GM12878 (cell line): ENCODE data around the gene CYBC1. TPM values are rescaled to one million over a fixed set of nuclear protein-coding genes. Genes with fewer than 3 reads are reported as not detected.

Source experiments
- ATAC-seq: fragments of 200-7000 bp; cut with Tn5 transposase; 3 replicates; pipeline ENCODE4 v1.9.1; 2020; ENCODE audit warnings: mild to moderate bottlenecking, moderate library complexity
- BruUV-seq: library from RNA; stranded (reverse); fragments of 400-500 nt; replicated peaks from 2 replicates; lab custom pipeline; 2021; lab: Mats Ljungman, UMichigan
- CTCF ChIA-PET: fragments of 300-600 bp; sonication (Branson Sonifier 250); formaldehyde crosslinking; extraction: SDS; loops from one replicate; lab custom pipeline; 2021; ENCODE audit warnings: inconsistent platforms; lab: Yijun Ruan, JAX
- POLR2A ChIA-PET: fragments of 350-600 bp; formaldehyde crosslinking; extraction: SDS; loops from one replicate; lab custom pipeline; 2021; ENCODE audit warnings: inconsistent platforms; lab: Charles Lee
- RAD21 ChIA-PET: fragments of 300-600 bp; sonication (Branson Sonifier 250); formaldehyde crosslinking; loops from one replicate; lab custom pipeline; 2023; ENCODE audit warnings: antibody characterized with exemption; ENCODE audit not compliant: unreplicated experiment; lab: Charles Lee
- SMC1A ChIA-PET: fragments of 300-600 bp; sonication (Branson Sonifier 250); formaldehyde crosslinking; loops from one replicate; lab custom pipeline; 2023; ENCODE audit not compliant: unreplicated experiment, uncharacterized antibody; lab: Charles Lee
- DNase-seq: peaks from one replicate; pipeline ENCODE4 v3.0.0-alpha.2; 2011; ENCODE audit warnings: low read depth, low spot score
- FAIRE-seq: peaks from 3 replicates; lab custom pipeline; 2011; peaks lifted over from hg19 to GRCh38; lab: Jason Lieb, UNC
- H2AFZ ChIP-seq: 2 replicates; pipeline ENCODE4 v1.6.0; 2011; ENCODE audit warnings: low read depth, low read length, control low read depth; ENCODE audit not compliant: control insufficient read depth
- H3K27ac ChIP-seq: 2 replicates; pipeline ENCODE4 v1.5.1; 2011; ENCODE audit warnings: control low read depth; ENCODE audit not compliant: control insufficient read depth, insufficient read depth
- H3K27me3 ChIP-seq, 2 experiments: replicated peaks in 1 of 2; 2 replicates each; pipeline versions ENCODE4 v1.6.0 to v1.6.1; 2011; ENCODE audit warnings: low read length in 1 of 2; ENCODE audit not compliant: control insufficient read depth in 2 of 2, insufficient read depth in 2 of 2
- H3K36me3 ChIP-seq, 2 experiments: 2 replicates each; pipeline ENCODE4 v1.5.1; 2011; ENCODE audit warnings: low read length in 1 of 2; ENCODE audit not compliant: control insufficient read depth in 2 of 2, insufficient read depth in 2 of 2
- H3K4me1 ChIP-seq: 2 replicates; pipeline ENCODE4 v1.6.1; 2011; ENCODE audit warnings: mild to moderate bottlenecking, low read length, moderate library complexity, mixed read lengths; ENCODE audit not compliant: control insufficient read depth, insufficient read depth
- H3K4me2 ChIP-seq: 2 replicates; pipeline ENCODE4 v1.6.0; 2011; ENCODE audit warnings: control low read depth; ENCODE audit not compliant: control insufficient read depth, insufficient read depth
- H3K4me3 ChIP-seq: fragments of 200-600 bp; sonication (generic); 2 replicates; pipeline ENCODE4 v1.5.1; 2016
- H3K79me2 ChIP-seq: 2 replicates; pipeline ENCODE4 v1.6.0; 2011; ENCODE audit warnings: low read length; ENCODE audit not compliant: control insufficient read depth, insufficient read depth
- H3K9ac ChIP-seq: 2 replicates; pipeline ENCODE4 v1.8.0; 2011; ENCODE audit warnings: low read length, control low read depth, mixed read lengths; ENCODE audit not compliant: control insufficient read depth, insufficient read depth
- H3K9me3 ChIP-seq: replicated peaks from 3 replicates; pipeline ENCODE4 v1.5.1; 2011; ENCODE audit warnings: mild to moderate bottlenecking, low read length; ENCODE audit not compliant: control insufficient read depth, insufficient read depth
- H4K20me1 ChIP-seq: 2 replicates; pipeline ENCODE4 v1.6.0; 2011; ENCODE audit not compliant: control insufficient read depth, insufficient read depth
- CREM ChIP-seq: IDR thresholded peaks from 2 replicates; pipeline ENCODE4 v1.6.1; 2014; ENCODE audit warnings: antibody characterized with exemption, low read depth
- FOXM1 ChIP-seq: IDR thresholded peaks from 2 replicates; pipeline ENCODE4 v1.6.1; 2012; ENCODE audit warnings: low read depth, mild to moderate bottlenecking, inconsistent platforms, low read length, moderate library complexity
- GABPA ChIP-seq: IDR thresholded peaks from 2 replicates; pipeline ENCODE4 v1.6.1; 2014; ENCODE audit warnings: antibody characterized with exemption, low read depth, mild to moderate bottlenecking, inconsistent platforms
- KDM1A ChIP-seq: fragments of 200-600 bp; sonication (generic); IDR thresholded peaks from 2 replicates; pipeline ENCODE4 v1.6.1; 2016; ENCODE audit warnings: borderline replicate concordance
- LARP7 ChIP-seq: fragments of 450-650 bp; IDR thresholded peaks from 2 replicates; pipeline ENCODE4 v1.6.1; 2017; ENCODE audit warnings: mild to moderate bottlenecking
- MEF2B ChIP-seq: fragments of 450-650 bp; IDR thresholded peaks from 2 replicates; pipeline ENCODE4 v1.6.1; 2018; ENCODE audit warnings: mild to moderate bottlenecking, moderate library complexity; ENCODE audit not compliant: partially characterized antibody, poor library complexity, severe bottlenecking
- MYB ChIP-seq: fragments of 150-350 bp; IDR thresholded peaks from 2 replicates; pipeline ENCODE4 v1.6.1; 2014; ENCODE audit warnings: mild to moderate bottlenecking, low read depth, low read length, borderline replicate concordance
- NR2F1 ChIP-seq: fragments of 450-650 bp; conservative IDR thresholded peaks from 2 replicates; pipeline ENCODE4 v1.6.1; 2017; ENCODE audit warnings: mild to moderate bottlenecking
- REST ChIP-seq: IDR thresholded peaks from 2 replicates; pipeline ENCODE4 v1.6.1; 2012; ENCODE audit warnings: mild to moderate bottlenecking, low read depth, low read length
- SIN3A ChIP-seq: IDR thresholded peaks from 2 replicates; pipeline ENCODE4 v1.6.1; 2012; ENCODE audit warnings: low read depth, low read length, improper control_type of control experiment
- ZBTB33 ChIP-seq: fragments of 450-650 bp; IDR thresholded peaks from 2 replicates; pipeline ENCODE4 v1.6.1; 2017; ENCODE audit warnings: mild to moderate bottlenecking
- WGBS: methylation state at CpG from one replicate; pipeline ENCODE4 v1.1.6; 2016; ENCODE audit warnings: low lambda C conversion rate; ENCODE audit not compliant: insufficient replicate concordance, insufficient coverage; ENCODE audit errors: missing lambda C conversion rate; 5-methylcytosine and 5-hydroxymethylcytosine counted together
- in situ Hi-C: fragments of 300-500 bp; cut with MboI; formaldehyde crosslinking; loops from 9 replicates; pipeline ENCODE4 v1.14.3; 2018; ENCODE audit warnings: mixed read lengths
- intact Hi-C: fragments of 100-400 bp; cut with micrococcal nuclease; formaldehyde crosslinking; loops from one replicate; pipeline ENCODE4 v1.14.2; 2022; ENCODE audit not compliant: unreplicated experiment
- polyA plus RNA-seq, 11 experiments: library from polyadenylated mRNA; depleted of rRNA in 4 of 11; unstranded in 6 of 11; stranded (reverse) in 5 of 11; fragments of >200 nt; fragmentation: Nextera tagmentation in 4 of 11; fragmentation: Illumina TruSeq in 1 of 11; extraction: Ambion mirVana in 4 of 11; extraction: Trizol in 1 of 11; gene quantifications; 1 replicate in 1 of 11; 2 replicates in 10 of 11; pipeline versions ENCODE4 v1.2.1 to v1.2.3, GENCODE V29; 2011 to 2016; ENCODE audit warnings: inconsistent platforms in 2 of 11, missing spikeins in 2 of 11, low read depth in 1 of 11
- total RNA-seq, 4 experiments: library from RNA; depleted of rRNA in 3 of 4; stranded (reverse); fragments of >200 nt in 3 of 4; fragmentation: Illumina TruSeq in 1 of 4; extraction: Trizol in 1 of 4; gene quantifications; 2 replicates each; pipeline versions ENCODE4 v1.2.1 to v1.2.3, GENCODE V29; 2013 to 2021
- TF ChIP-seq, protein P1 (sequence below): fragments of 450-650 bp; IDR thresholded peaks from 2 replicates; pipeline ENCODE4 v1.6.1; 2018; ENCODE audit warnings: mild to moderate bottlenecking, low read depth, moderate library complexity; ENCODE audit not compliant: partially characterized antibody

CYBC1 gene
- total and polyA plus RNA-seq, 10 of the 15 experiments (the other 5 are each of a cell fraction or from before 2014, with no cell fraction given), result 4.2 to 162 (median 133) TPM

DNA sequence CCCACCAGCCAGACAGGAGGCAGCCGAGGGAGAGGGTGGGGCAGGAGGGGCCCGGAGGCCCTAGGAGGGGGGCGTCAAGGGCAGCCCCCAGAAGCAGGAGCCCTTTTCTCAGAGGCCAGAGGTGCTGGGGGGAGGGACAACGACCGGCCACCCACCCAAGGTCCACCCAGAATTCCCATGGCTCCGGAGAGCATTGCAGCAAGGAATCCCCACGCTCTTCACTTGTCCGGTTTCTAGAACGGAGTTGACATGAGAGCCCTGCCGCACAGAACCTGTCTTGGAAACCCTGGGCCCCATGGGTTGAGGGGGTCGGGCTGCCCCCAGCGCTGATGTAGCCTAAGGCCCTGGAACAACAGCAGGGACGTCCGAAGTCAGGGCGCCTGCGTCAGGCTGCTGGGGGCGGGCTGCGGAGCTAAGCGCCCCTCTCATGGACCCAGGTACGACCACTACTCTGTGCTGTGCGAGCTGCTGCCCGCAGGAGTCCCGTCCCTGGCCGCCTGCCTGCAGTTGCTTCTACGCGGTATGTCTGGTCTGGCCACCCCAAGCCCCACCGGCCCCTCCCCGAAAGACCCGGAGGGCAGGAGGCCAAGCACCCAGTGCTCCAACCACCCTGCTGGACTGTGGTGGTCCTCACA, 11.2 kb downstream of the CYBC1 start:
- Histone ChIP-seq H3K9ac (no peak overlapping the region), H3K4me3 (no peak overlapping the region), H3K4me2 (no peak overlapping the region)
- TF ChIP-seq KDM1A (no peak), FOXM1 (no peak), SIN3A (no peak), MEF2B (no peak), REST (no peak), GABPA (no peak), NR2F1 (no peak), CREM (no peak), LARP7 (no peak), MYB (no peak), ZBTB33 (no peak)
- TF ChIP-seq, protein P1, sequence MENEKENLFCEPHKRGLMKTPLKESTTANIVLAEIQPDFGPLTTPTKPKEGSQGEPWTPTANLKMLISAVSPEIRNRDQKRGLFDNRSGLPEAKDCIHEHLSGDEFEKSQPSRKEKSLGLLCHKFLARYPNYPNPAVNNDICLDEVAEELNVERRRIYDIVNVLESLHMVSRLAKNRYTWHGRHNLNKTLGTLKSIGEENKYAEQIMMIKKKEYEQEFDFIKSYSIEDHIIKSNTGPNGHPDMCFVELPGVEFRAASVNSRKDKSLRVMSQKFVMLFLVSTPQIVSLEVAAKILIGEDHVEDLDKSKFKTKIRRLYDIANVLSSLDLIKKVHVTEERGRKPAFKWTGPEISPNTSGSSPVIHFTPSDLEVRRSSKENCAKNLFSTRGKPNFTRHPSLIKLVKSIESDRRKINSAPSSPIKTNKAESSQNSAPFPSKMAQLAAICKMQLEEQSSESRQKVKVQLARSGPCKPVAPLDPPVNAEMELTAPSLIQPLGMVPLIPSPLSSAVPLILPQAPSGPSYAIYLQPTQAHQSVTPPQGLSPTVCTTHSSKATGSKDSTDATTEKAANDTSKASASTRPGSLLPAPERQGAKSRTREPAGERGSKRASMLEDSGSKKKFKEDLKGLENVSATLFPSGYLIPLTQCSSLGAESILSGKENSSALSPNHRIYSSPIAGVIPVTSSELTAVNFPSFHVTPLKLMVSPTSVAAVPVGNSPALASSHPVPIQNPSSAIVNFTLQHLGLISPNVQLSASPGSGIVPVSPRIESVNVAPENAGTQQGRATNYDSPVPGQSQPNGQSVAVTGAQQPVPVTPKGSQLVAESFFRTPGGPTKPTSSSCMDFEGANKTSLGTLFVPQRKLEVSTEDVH, result no peak

More for the DNA sequence above, 11.2 kb downstream of the CYBC1 start:
- peaks cover 18% of the 10 kb centered on the region for H3K4me1 ChIP-seq
- peaks cover 4 to 18% of the 10 kb centered on the region in 2 experiments; a peak in 3 of 4 replicates for H3K36me3 ChIP-seq
- no TSS peak for BruUV-seq
- H3K9me3 ChIP-seq, result no peaks in the 10 kb centered on the region
- WGBS, result 90% methylated on average over 29 of the region's 29 CpGs
- no peaks in the 10 kb centered on the region; the same call in 1 of the 2 replicates for H4K20me1 ChIP-seq
- ChIA-PET SMC1A (no interaction called here), CTCF (no interaction called here), RAD21 (no interaction called here), POLR2A (no interaction called here)
- no peaks in the 10 kb centered on the region for H3K27me3 ChIP-seq
- H3K79me2 ChIP-seq, result no peaks in the 10 kb centered on the region
- intact Hi-C loops (no loop called here), in situ Hi-C loops (no loop called here)
- no peak overlapping the region for H3K27ac ChIP-seq
- FAIRE-seq (no peak), DNase-seq (no peak), ATAC-seq (no peak)
- H2AFZ ChIP-seq, result no peak overlapping the region
